Transverse colon (tissue), 4 donors: Measurements from ENCODE around the gene CFAP300.

ENCODE experiments used
- POLR2AphosphoS5 ChIP-seq, 3 donors: sonication (generic); formaldehyde crosslinking; IDR thresholded peaks; one replicate each; pipeline ENCODE4 v1.6.1; 2016; ENCODE audit warnings: antibody characterized with exemption in 3 of 3
- TF ChIP-seq, protein P1 (sequence below), 5 experiments: fragments of 200-600 bp in 3 of 5; fragments of 450-650 bp in 2 of 5; sonication (generic) in 3 of 5; IDR thresholded peaks; 1 replicate in 2 of 5; 2 replicates in 3 of 5; pipeline ENCODE4 v1.5.1; 2016 to 2017; ENCODE audit warnings: antibody characterized with exemption in 5 of 5, inconsistent platforms in 3 of 5, mild to moderate bottlenecking in 2 of 5, moderate library complexity in 1 of 5

DNA sequence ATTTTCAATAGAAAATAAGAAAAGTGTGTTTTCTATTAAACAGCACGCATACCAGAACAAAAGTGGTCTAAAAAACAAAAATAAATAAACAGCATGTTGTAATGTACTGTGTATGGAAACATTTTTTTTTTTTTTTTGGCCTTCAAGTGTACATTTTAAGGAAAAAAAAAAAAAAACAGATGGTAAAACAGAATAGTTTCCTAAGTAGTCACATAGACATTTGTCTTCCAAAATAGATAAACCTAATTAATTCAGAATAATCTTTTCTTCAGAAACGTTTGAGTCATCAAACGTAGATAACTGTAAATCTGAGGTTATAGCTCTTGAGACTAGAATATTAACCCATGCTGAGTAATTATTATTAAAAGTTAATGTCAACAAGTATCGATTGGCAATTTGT lies 396 bp upstream of the CFAP300 start:
- no peak for TF ChIP-seq POLR2AphosphoS5 (IDR thresholded peaks at IDR 0.05)
- TF ChIP-seq, protein P1, sequence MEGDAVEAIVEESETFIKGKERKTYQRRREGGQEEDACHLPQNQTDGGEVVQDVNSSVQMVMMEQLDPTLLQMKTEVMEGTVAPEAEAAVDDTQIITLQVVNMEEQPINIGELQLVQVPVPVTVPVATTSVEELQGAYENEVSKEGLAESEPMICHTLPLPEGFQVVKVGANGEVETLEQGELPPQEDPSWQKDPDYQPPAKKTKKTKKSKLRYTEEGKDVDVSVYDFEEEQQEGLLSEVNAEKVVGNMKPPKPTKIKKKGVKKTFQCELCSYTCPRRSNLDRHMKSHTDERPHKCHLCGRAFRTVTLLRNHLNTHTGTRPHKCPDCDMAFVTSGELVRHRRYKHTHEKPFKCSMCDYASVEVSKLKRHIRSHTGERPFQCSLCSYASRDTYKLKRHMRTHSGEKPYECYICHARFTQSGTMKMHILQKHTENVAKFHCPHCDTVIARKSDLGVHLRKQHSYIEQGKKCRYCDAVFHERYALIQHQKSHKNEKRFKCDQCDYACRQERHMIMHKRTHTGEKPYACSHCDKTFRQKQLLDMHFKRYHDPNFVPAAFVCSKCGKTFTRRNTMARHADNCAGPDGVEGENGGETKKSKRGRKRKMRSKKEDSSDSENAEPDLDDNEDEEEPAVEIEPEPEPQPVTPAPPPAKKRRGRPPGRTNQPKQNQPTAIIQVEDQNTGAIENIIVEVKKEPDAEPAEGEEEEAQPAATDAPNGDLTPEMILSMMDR (IDR thresholded peaks at IDR 0.05) = no peak
